WTC11 (cell line): ENCODE measurements around the gene NKX6-1. TPM values are rescaled to one million over a fixed set of nuclear protein-coding genes. Genes with fewer than 3 reads are reported as not detected.

Source experiments
- ATAC-seq: fragments of 200-7000 bp; cut with Tn5 transposase; 2 replicates; pipeline ENCODE4 v1.10.0; 2021; ENCODE audit warnings: mild to moderate bottlenecking, moderate library complexity
- CTCF ChIA-PET: fragments of 300-600 bp; sonication (Branson Sonifier 250); formaldehyde crosslinking; loops from one replicate; lab custom pipeline; 2021; ENCODE audit warnings: antibody characterized with exemption; lab: Charles Lee
- POLR2A ChIA-PET: fragments of 350-600 bp; sonication (Branson Sonifier 250); formaldehyde crosslinking; loops from one replicate; lab custom pipeline; 2021; ENCODE audit warnings: antibody characterized with exemption; lab: Charles Lee
- DNase-seq: peaks from one replicate; pipeline ENCODE4 v3.0.0; 2021; ENCODE audit warnings: low spot score
- H3K27ac Mint-ChIP-seq: 2 replicates; pipeline ENCODE4 v1.8.0; 2021; ENCODE audit warnings: mixed read lengths
- H3K27me3 Mint-ChIP-seq: 2 replicates; pipeline ENCODE4 v1.8.0; 2021; ENCODE audit warnings: low read depth, mild to moderate bottlenecking, moderate library complexity, mixed read lengths
- H3K36me3 Mint-ChIP-seq: 2 replicates; pipeline ENCODE4 v1.8.0; 2021; ENCODE audit warnings: mixed read lengths
- H3K4me1 Mint-ChIP-seq: 2 replicates; pipeline ENCODE4 v1.8.0; 2022; ENCODE audit warnings: mixed read lengths
- H3K4me3 Mint-ChIP-seq: 2 replicates; pipeline ENCODE4 v1.8.0; 2021; ENCODE audit warnings: mild to moderate bottlenecking, moderate library complexity, mixed read lengths
- H3K9me3 Mint-ChIP-seq: 2 replicates; pipeline ENCODE4 v1.8.0; 2021; ENCODE audit warnings: mixed read lengths
- ARID4B ChIP-seq: sonication (generic); formaldehyde crosslinking; IDR thresholded peaks from 2 replicates; pipeline ENCODE4 v1.8.0; 2023; ENCODE audit warnings: missing genetic modification reagents, mild to moderate bottlenecking, borderline replicate concordance
- ATF2 ChIP-seq: sonication (generic); formaldehyde crosslinking; IDR thresholded peaks from 2 replicates; pipeline ENCODE4 v1.8.1; 2022; ENCODE audit warnings: low read depth, missing genetic modification reagents, borderline replicate concordance
- CTCF ChIP-seq: fragments of 200-600 bp; IDR thresholded peaks from 2 replicates; pipeline ENCODE4 v1.8.0; 2022; ENCODE audit warnings: antibody characterized with exemption
- E2F4 ChIP-seq: sonication (generic); formaldehyde crosslinking; IDR thresholded peaks from 2 replicates; pipeline ENCODE4 v1.8.1; 2022; ENCODE audit warnings: low read depth, mild to moderate bottlenecking, moderate library complexity, missing genetic modification reagents, borderline replicate concordance
- ETV6 ChIP-seq: sonication (generic); formaldehyde crosslinking; IDR thresholded peaks from 2 replicates; pipeline ENCODE4 v1.8.1; 2022; ENCODE audit warnings: mild to moderate bottlenecking, missing genetic modification reagents
- NFATC4 ChIP-seq: fragments of 250-450 bp; sonication (Bioruptor Pico); IDR thresholded peaks from 2 replicates; pipeline ENCODE4 v1.9.0; 2021; ENCODE audit warnings: mild to moderate bottlenecking
- NFYB ChIP-seq: sonication (generic); formaldehyde crosslinking; conservative IDR thresholded peaks from 2 replicates; pipeline ENCODE4 v1.8.0; 2022; ENCODE audit warnings: low read depth, missing genetic modification reagents
- STAT6 ChIP-seq: sonication (generic); formaldehyde crosslinking; conservative IDR thresholded peaks from 2 replicates; pipeline ENCODE4 v1.8.1; 2023; ENCODE audit warnings: mild to moderate bottlenecking, low read depth, missing genetic modification reagents, moderate library complexity
- ZBTB21 ChIP-seq: sonication (generic); formaldehyde crosslinking; IDR thresholded peaks from 2 replicates; pipeline ENCODE4 v1.8.1; 2023; ENCODE audit warnings: mild to moderate bottlenecking, missing genetic modification reagents, borderline replicate concordance
- ZNF138 ChIP-seq: sonication (generic); formaldehyde crosslinking; conservative IDR thresholded peaks from 2 replicates; pipeline ENCODE4 v1.8.1; 2022; ENCODE audit warnings: mild to moderate bottlenecking, moderate library complexity, missing genetic modification reagents
- ZNF317 ChIP-seq: sonication (generic); formaldehyde crosslinking; IDR thresholded peaks from 2 replicates; pipeline ENCODE4 v1.8.1; 2023; ENCODE audit warnings: low read depth, mild to moderate bottlenecking, moderate library complexity, missing genetic modification reagents, borderline replicate concordance
- ZNF425 ChIP-seq: fragments of 250-450 bp; sonication (Bioruptor Pico); conservative IDR thresholded peaks from 2 replicates; pipeline ENCODE4 v1.9.0; 2021; ENCODE audit warnings: mild to moderate bottlenecking
- ZNF671 ChIP-seq: fragments of 250-450 bp; sonication (Bioruptor Pico); IDR thresholded peaks from 2 replicates; pipeline ENCODE4 v1.8.0; 2021; ENCODE audit warnings: mild to moderate bottlenecking
- total RNA-seq: library from RNA; stranded (reverse); gene quantifications from 3 replicates; pipeline ENCODE4 v1.2.3, GENCODE V29; 2021

NKX6-1 gene
- total RNA-seq, 1 experiment from 2014 or later = 0.09 TPM

- TF ChIP-seq E2F4 (CRISPR knock-in tag) (no peak), ARID4B (CRISPR knock-in tag) (no peak)
Observed at GRCh38 chr4:84530871-84531270, 31.8 kb upstream of the NKX6-1 start (continued).

- Mint-ChIP-seq H3K27me3 (no peaks in the 10 kb centered on the region), H3K9me3 (peaks cover 17% of the 10 kb centered on the region), H3K36me3 (no peaks in the 10 kb centered on the region; the same call in 1 of the 2 replicates), H3K27ac (no peak overlapping the region), H3K4me3 (no peak overlapping the region), H3K4me1 (peaks cover 7% of the 10 kb centered on the region)
- CTCF ChIA-PET = no interaction called here
- no peak for ATAC-seq
- DNase-seq = no peak
- POLR2A ChIA-PET = no interaction called here
- TF ChIP-seq ZBTB21 (CRISPR knock-in tag) (no peak), STAT6 (CRISPR knock-in tag) (no peak), ZNF317 (no peak), ZNF425 (CRISPR knock-in tag) (no peak), ZNF138 (CRISPR knock-in tag) (no peak), NFYB (CRISPR knock-in tag) (no peak)
Observed at GRCh38 chr4:84530454-84530853, 31.4 kb upstream of the NKX6-1 start.

- no peak for DNase-seq
- no peak for ATAC-seq
Observed at GRCh38 chr4:84529169-84529751, 30.2 kb upstream of the NKX6-1 start.

More at GRCh38 chr4:84529169-84529751, 30.2 kb upstream of the NKX6-1 start:
- no peak overlapping the region for H3K27ac Mint-ChIP-seq
- no peaks in the 10 kb centered on the region for H3K27me3 Mint-ChIP-seq
- peaks cover 12% of the 10 kb centered on the region for H3K9me3 Mint-ChIP-seq
- H3K4me3 Mint-ChIP-seq = no peak overlapping the region
- H3K4me1 Mint-ChIP-seq = peaks cover 7% of the 10 kb centered on the region
- ChIA-PET POLR2A (interaction anchor here (0.8 kb wide), 1 partner anchor 213 kb away, joined by 3 read pairs; no protein-coding TSS in a partner anchor), CTCF (interaction anchor here (0.6 to 2.1 kb wide), 21 partner anchors 9 to 1707 kb away, joined by 3 to 17 read pairs (median 5); partner anchors contain the start of gene NKX6-1)
- peaks cover 3% of the 10 kb centered on the region; the same call in 1 of the 2 replicates for H3K36me3 Mint-ChIP-seq
- peak; percentile 63 for TF ChIP-seq CTCF
- no peak for TF ChIP-seq ATF2 (CRISPR knock-in tag)
- TF ChIP-seq NFATC4 (CRISPR knock-in tag) = no peak
- TF ChIP-seq ETV6 (CRISPR knock-in tag) = no peak
- TF ChIP-seq ZNF671 = no peak
- no peak for TF ChIP-seq ZNF138 (CRISPR knock-in tag)
